Stimulated activated CD8-positive, alpha-beta memory T cell treated with anti-CD3 and anti-CD28 coated beads, Interleukin-2, amount 100 ng/mL, for 1 hour (primary cell): ENCODE measurements around the gene HDDC3.

Source experiments
- DNase-seq, 2 donors: peaks; one replicate each; pipeline ENCODE4 v3.0.0-alpha.2; 2020; ENCODE audit warnings: low read depth in 2 of 2

Gene HDDC3

GRCh38 chr15:90931828-90932659 is at the start of gene HDDC3:
TSS of gene HDDC3 (minus strand) at chr15:90932549. CDS start at chr15:90932540, 9 bp downstream.
- DNase-seq = peak; percentile 82

GRCh38 chr15:90982135-90982534 is 49.8 kb upstream of the HDDC3 start:
- DNase-seq = no peak

- no peak for DNase-seq
These were observed 49.3 kb upstream of the HDDC3 start for GRCh38 chr15:90981681-90982080.

GRCh38 chr15:90979582-90979981 is 47.2 kb upstream of the HDDC3 start:
- no peak for DNase-seq

- DNase-seq = no peak
These were observed 41.9 kb upstream of the HDDC3 start for GRCh38 chr15:90974216-90974615.

GRCh38 chr15:90972133-90972532 is 39.8 kb upstream of the HDDC3 start:
- no peak for DNase-seq

- no peak for DNase-seq
These were observed 37.9 kb upstream of the HDDC3 start for GRCh38 chr15:90970274-90970673.

GRCh38 chr15:90968434-90968833 is 36.1 kb upstream of the HDDC3 start:
- no peak for DNase-seq

- DNase-seq = no peak
These were observed 34.9 kb upstream of the HDDC3 start for GRCh38 chr15:90967206-90967605.

- no peak for DNase-seq
These were observed 33.9 kb upstream of the HDDC3 start for GRCh38 chr15:90966262-90966661.

- no peak for DNase-seq
These were observed 29.7 kb upstream of the HDDC3 start for GRCh38 chr15:90962021-90962420.

GRCh38 chr15:90960298-90961091 is 28.1 kb upstream of the HDDC3 start:
- DNase-seq = no peak

- no peak for DNase-seq
These were observed 27.5 kb upstream of the HDDC3 start for GRCh38 chr15:90959894-90960293.

- DNase-seq = no peak
These were observed 26.8 kb upstream of the HDDC3 start for GRCh38 chr15:90959028-90959595.

GRCh38 chr15:90957791-90958190 is 25.4 kb upstream of the HDDC3 start:
- no peak for DNase-seq

GRCh38 chr15:90957031-90957790 is 24.9 kb upstream of the HDDC3 start:
- no peak for DNase-seq

GRCh38 chr15:90956274-90957030 is 24.1 kb upstream of the HDDC3 start:
- DNase-seq = peak; percentile 35

GRCh38 chr15:90955624-90956273 is 23.4 kb upstream of the HDDC3 start:
- DNase-seq = no peak

- peak; percentile 71 to 76 for DNase-seq
These were observed 22.6 kb upstream of the HDDC3 start, which contains the start of gene RCCD1 for GRCh38 chr15:90954712-90955623. TSS of gene RCCD1 (plus strand) at chr15:90954884. CDS start at chr15:90956735, 1,851 bp downstream.
